22Rv1 (cell line): ENCODE measurements around the gene LRRC72.

Experiments used
- ZFX ChIP-seq: fragments of 450-650 bp; IDR thresholded peaks from 2 replicates; pipeline ENCODE4 v1.6.1; 2017; ENCODE audit warnings: antibody characterized with exemption, borderline replicate concordance
- TF ChIP-seq, protein P1 (sequence below): fragments of 450-650 bp; IDR thresholded peaks from 2 replicates; pipeline ENCODE4 v1.5.1; 2017; ENCODE audit warnings: mild to moderate bottlenecking

DNA sequence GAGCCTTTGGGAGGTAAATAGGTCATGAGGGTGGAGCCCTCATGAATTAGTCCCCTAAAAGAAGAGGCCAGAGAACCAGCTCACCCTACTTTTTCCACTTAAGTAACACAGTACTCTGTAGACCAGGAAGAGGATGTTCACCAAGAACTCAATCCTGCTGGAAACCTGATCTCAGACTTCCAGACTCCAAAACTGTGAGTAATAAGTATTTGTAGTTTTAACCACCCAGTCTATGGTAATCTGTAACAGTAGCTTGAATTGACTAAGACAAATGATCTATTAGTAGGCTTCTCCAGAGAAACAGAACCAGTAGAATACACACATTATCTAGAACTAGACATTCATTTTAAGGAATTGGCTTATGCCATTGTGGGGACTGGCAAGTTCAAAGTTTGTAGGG is 67.4 kb downstream of the LRRC72 start:
- TF ChIP-seq, protein P1, sequence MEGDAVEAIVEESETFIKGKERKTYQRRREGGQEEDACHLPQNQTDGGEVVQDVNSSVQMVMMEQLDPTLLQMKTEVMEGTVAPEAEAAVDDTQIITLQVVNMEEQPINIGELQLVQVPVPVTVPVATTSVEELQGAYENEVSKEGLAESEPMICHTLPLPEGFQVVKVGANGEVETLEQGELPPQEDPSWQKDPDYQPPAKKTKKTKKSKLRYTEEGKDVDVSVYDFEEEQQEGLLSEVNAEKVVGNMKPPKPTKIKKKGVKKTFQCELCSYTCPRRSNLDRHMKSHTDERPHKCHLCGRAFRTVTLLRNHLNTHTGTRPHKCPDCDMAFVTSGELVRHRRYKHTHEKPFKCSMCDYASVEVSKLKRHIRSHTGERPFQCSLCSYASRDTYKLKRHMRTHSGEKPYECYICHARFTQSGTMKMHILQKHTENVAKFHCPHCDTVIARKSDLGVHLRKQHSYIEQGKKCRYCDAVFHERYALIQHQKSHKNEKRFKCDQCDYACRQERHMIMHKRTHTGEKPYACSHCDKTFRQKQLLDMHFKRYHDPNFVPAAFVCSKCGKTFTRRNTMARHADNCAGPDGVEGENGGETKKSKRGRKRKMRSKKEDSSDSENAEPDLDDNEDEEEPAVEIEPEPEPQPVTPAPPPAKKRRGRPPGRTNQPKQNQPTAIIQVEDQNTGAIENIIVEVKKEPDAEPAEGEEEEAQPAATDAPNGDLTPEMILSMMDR, result no peak
- TF ChIP-seq ZFX, result no peak
